Measurements from ENCODE around the gene NANOS3. TPM values are rescaled to one million over a fixed set of nuclear protein-coding genes. Genes with fewer than 3 reads are reported as not detected.
A peak's percentile ranks its signal among the peaks of the same experiment; 100 is the strongest.

Gene NANOS3
- total RNA-seq, 6 donors from 2014 or later, result 1.3 to 5.2 TPM; not detected in 4

DNA sequence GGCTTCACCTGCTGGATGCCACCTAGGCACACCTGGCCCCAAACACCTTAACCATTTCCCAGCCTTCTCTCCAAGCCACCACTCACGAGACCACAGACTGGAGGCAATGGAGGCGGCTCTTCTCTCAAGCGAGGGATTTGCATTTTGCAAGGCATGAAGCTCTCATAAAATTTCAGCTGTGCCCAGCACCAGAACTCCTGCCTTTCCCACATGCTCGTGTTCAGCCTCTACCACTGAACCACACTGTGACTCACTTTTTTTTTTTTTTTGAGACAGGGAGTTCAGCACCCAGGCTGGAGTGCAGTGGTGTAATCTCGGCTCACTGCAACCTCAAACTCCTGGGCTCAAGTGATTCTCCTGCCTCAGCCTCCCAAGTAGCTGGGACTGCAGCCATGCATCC, 10.6 kb downstream of the NANOS3 start:
- TF ChIP-seq POLR2AphosphoS5 (IDR thresholded peaks at IDR 0.05) (no peak), EP300 (IDR thresholded peaks at IDR 0.05) (no peak), POLR2A (IDR thresholded peaks at IDR 0.05) (no peak)
- TF ChIP-seq, protein P1, sequence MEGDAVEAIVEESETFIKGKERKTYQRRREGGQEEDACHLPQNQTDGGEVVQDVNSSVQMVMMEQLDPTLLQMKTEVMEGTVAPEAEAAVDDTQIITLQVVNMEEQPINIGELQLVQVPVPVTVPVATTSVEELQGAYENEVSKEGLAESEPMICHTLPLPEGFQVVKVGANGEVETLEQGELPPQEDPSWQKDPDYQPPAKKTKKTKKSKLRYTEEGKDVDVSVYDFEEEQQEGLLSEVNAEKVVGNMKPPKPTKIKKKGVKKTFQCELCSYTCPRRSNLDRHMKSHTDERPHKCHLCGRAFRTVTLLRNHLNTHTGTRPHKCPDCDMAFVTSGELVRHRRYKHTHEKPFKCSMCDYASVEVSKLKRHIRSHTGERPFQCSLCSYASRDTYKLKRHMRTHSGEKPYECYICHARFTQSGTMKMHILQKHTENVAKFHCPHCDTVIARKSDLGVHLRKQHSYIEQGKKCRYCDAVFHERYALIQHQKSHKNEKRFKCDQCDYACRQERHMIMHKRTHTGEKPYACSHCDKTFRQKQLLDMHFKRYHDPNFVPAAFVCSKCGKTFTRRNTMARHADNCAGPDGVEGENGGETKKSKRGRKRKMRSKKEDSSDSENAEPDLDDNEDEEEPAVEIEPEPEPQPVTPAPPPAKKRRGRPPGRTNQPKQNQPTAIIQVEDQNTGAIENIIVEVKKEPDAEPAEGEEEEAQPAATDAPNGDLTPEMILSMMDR (IDR thresholded peaks at IDR 0.05), result no peak
- DNase-seq, result no peak
- H3K9me3 ChIP-seq, result no peaks in the 10 kb centered on the region
- 82 to 83% methylated on average over 5 of the region's 5 CpGs for WGBS, 2 donors
- no peaks in the 10 kb centered on the region for H3K27me3 ChIP-seq
- H3K27ac ChIP-seq, result no peak overlapping the region
- peaks cover 0 to 11% (median 4%) of the 10 kb centered on the region in 4 donors for H3K4me1 ChIP-seq
- no peak overlapping the region for H3K4me3 ChIP-seq
- no peak for ATAC-seq (ENCODE audit: low FRiP score in 2 of 2)
- no peaks in the 10 kb centered on the region for H3K36me3 ChIP-seq

DNA sequence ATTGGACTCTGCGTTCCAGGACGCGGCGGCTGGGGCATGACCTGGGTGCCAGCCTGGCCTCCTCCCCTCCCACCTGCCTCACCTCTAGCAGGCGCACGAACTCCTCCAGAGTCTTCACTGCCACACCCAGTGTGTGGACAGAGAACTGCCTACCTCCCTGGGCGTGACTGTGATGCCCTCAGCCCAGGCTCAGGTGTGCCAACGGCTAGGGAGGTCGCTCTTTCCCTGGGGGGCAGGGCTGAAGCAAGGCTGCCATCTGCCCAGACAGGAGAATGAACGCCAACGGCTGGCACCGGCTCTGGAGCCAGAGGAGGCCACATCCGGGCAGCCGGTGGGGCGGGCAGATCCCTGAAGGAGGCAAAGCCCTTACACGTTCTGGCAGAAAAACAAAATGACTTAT, 11.3 kb downstream of the NANOS3 start:
- ATAC-seq (ENCODE audit: low FRiP score in 2 of 2) (no peak), DNase-seq (no peak)
- H3K4me1 ChIP-seq, result peaks cover 0 to 5% (median 2%) of the 10 kb centered on the region in 4 donors
- 88 to 91% methylated on average over 10 to 16 of the region's 16 CpGs for WGBS, 2 donors
- H3K9me3 ChIP-seq, result no peaks in the 10 kb centered on the region
- no peak overlapping the region for H3K4me3 ChIP-seq
- H3K27me3 ChIP-seq, result no peaks in the 10 kb centered on the region
- no peak for TF ChIP-seq POLR2A (IDR thresholded peaks at IDR 0.05)
- no peak for TF ChIP-seq EP300 (IDR thresholded peaks at IDR 0.05)
- no peak for TF ChIP-seq POLR2AphosphoS5 (IDR thresholded peaks at IDR 0.05)
- TF ChIP-seq, protein P1 (IDR thresholded peaks at IDR 0.05), result no peak
- no peaks in the 10 kb centered on the region for H3K36me3 ChIP-seq
- no peak overlapping the region for H3K27ac ChIP-seq

DNA sequence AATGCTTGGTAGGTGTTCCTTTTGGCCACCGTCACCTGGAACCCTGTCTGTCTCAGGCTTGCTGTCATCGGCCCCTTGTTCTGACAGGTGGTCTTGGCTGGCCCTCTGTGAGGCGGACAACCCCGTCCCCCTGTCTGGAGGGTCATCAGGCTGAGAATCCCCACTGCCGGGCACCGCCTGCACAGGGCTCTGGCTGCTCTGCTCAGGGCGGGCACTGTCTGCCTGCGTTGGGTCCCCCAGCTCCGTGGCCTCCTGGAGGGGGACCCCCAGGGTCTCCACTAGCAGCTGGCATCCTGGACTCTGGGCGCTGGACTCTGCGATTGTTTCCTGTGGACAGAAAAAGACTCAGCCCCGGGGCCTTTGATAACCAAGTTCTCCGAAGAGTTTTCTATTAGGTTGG, 13.2 kb downstream of the NANOS3 start:
- Histone ChIP-seq H3K27me3 (no peaks in the 10 kb centered on the region), H3K27ac (no peak overlapping the region), H3K4me1 (no peaks in the 10 kb centered on the region), H3K4me3 (no peak overlapping the region), H3K36me3 (no peaks in the 10 kb centered on the region), H3K9me3 (no peaks in the 10 kb centered on the region)
- no peak for TF ChIP-seq POLR2A (IDR thresholded peaks at IDR 0.05)
- peak in 1 of 2 donors; percentile 73 for DNase-seq
- WGBS, 2 donors, result 90 to 98% methylated on average over 8 to 12 of the region's 13 CpGs
- peak in 1 of 2 donors; percentile 8 for ATAC-seq (ENCODE audit: low FRiP score in 2 of 2)

DNA sequence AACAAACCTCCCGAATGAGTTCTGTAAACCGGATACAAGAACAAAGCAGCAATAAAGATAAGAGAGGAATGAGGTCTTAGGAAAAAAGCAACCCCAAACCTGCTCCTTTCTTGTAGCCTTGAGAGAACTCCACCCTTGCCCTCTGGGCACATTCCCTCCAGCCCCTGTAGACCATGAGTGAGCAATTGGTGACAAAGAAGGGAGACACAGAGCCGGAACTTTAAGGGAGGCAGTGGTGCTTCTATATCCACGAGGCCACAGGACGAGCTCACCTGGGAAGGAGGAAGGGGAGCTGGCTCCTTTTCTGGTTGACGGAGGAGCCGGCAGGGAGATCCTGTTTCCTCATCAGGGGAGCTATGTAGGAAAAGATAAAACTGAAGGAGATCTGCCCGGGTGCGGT, 15.9 kb downstream of the NANOS3 start:
- no peak for ATAC-seq (ENCODE audit: low FRiP score in 2 of 2)
- WGBS, 2 donors, result 67 to 71% methylated on average over 9 of the region's 9 CpGs

DNA sequence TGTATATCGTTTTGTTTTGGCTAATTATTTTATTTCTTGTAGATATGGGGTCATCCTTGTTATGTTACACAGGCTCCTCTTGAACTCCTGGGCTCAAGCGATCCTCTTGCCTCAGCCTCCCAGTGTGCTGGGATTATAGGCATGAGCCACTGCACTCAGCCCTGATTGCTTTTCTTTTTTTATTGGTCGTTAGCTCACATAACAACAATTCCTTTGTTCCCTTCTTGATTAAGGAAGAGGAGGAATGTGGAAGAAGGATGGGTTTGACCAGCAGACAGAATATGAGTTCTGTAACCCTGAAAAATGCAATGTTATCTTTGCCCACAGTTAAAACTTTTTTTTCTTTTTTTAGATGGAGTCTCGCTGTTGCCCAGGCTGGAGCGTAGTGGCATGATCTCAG, 17.6 kb downstream of the NANOS3 start:
- 86 to 88% methylated on average over 5 of the region's 5 CpGs for whole genome bisulfite sequencing, 2 donors
- ATAC-seq (ENCODE audit: low FRiP score in 2 of 2) (no peak), DNase-seq (no peak)

More for the DNA sequence above, 15.9 kb downstream of the NANOS3 start:
- H3K36me3 ChIP-seq, result no peaks in the 10 kb centered on the region
- no peak for DNase-seq
- TF ChIP-seq POLR2AphosphoS5 (IDR thresholded peaks at IDR 0.05) (no peak), POLR2A (IDR thresholded peaks at IDR 0.05) (no peak), EP300 (IDR thresholded peaks at IDR 0.05) (no peak)
- TF ChIP-seq, protein P1 (IDR thresholded peaks at IDR 0.05), result no peak
- no peak overlapping the region for H3K27ac ChIP-seq
- no peaks in the 10 kb centered on the region for H3K27me3 ChIP-seq
- no peaks in the 10 kb centered on the region for H3K9me3 ChIP-seq
- no peaks in the 10 kb centered on the region for H3K4me1 ChIP-seq
- no peak overlapping the region for H3K4me3 ChIP-seq

More for the DNA sequence above, 17.6 kb downstream of the NANOS3 start:
- Histone ChIP-seq H3K4me3 (no peak overlapping the region), H3K9me3 (no peaks in the 10 kb centered on the region), H3K4me1 (no peaks in the 10 kb centered on the region), H3K36me3 (no peaks in the 10 kb centered on the region), H3K27ac (no peak overlapping the region), H3K27me3 (no peaks in the 10 kb centered on the region)
- TF ChIP-seq POLR2A (IDR thresholded peaks at IDR 0.05) (no peak), EP300 (IDR thresholded peaks at IDR 0.05) (no peak), POLR2AphosphoS5 (IDR thresholded peaks at IDR 0.05) (no peak)
- TF ChIP-seq, protein P1 (IDR thresholded peaks at IDR 0.05), result no peak

Data from upper lobe of left lung (tissue), 6 donors.